Neural cell (in vitro differentiated cells): ENCODE results near the gene KLK10. TPM values are rescaled to one million over a fixed set of nuclear protein-coding genes. Genes with fewer than 3 reads are reported as not detected.

Source experiments
- H2AFZ ChIP-seq: fragments of 200-600, 300-800 bp; sonication (generic), shearing (Covaris generic); 2 replicates; pipeline ENCODE4 v1.6.0; 2014; ENCODE audit warnings: low read depth, mild to moderate bottlenecking, antibody characterized with exemption, low read length, moderate library complexity
- H3F3A ChIP-seq: fragments of 200-600 bp; shearing (Covaris generic); 2 replicates; pipeline ENCODE4 v1.6.1; 2016; ENCODE audit warnings: mild to moderate bottlenecking, moderate library complexity, mixed read lengths, antibody characterized with exemption, low read length; ENCODE audit not compliant: insufficient read depth, poor library complexity, severe bottlenecking
- H3K27ac ChIP-seq: fragments of 200-600, 300-800 bp; sonication (generic), shearing (Covaris generic); 2 replicates; pipeline ENCODE4 v1.5.1; 2014; ENCODE audit warnings: mild to moderate bottlenecking, low read length, moderate library complexity
- H3K27me3 ChIP-seq: fragments of 300-800, 200-600 bp; sonication (generic), shearing (Covaris generic); 2 replicates; pipeline ENCODE4 v1.6.0; 2014; ENCODE audit warnings: mild to moderate bottlenecking, low read depth, low read length, moderate library complexity; ENCODE audit not compliant: insufficient read depth
- H3K36me3 ChIP-seq: fragments of 300-800, 200-600 bp; sonication (generic), shearing (Covaris generic); 2 replicates; pipeline ENCODE4 v1.5.1; 2014; ENCODE audit warnings: mild to moderate bottlenecking, antibody characterized with exemption, low read length, moderate library complexity; ENCODE audit not compliant: insufficient read depth
- H3K4me2 ChIP-seq: fragments of 300-800, 200-600 bp; sonication (generic), shearing (Covaris generic); 2 replicates; pipeline ENCODE4 v1.6.0; 2014; ENCODE audit warnings: mild to moderate bottlenecking, low read length
- H3K4me3 ChIP-seq: fragments of 300-800, 200-600 bp; sonication (generic), shearing (Covaris generic); 2 replicates; pipeline ENCODE4 v1.5.1; 2014; ENCODE audit warnings: mild to moderate bottlenecking, low read length, moderate library complexity
- H3K79me2 ChIP-seq: fragments of 200-600 bp; shearing (Covaris generic); replicated peaks from 2 replicates; pipeline ENCODE4 v1.6.0; 2014; ENCODE audit warnings: mild to moderate bottlenecking, low read length, moderate library complexity; ENCODE audit not compliant: insufficient read depth
- H3K9ac ChIP-seq: fragments of 300-800, 200-600 bp; sonication (generic), shearing (Covaris generic); 2 replicates; pipeline ENCODE4 v1.6.1; 2016; ENCODE audit warnings: mild to moderate bottlenecking, low read length, mixed read lengths
- H3K9me2 ChIP-seq: fragments of 200-600 bp; shearing (Covaris generic); 2 replicates; pipeline ENCODE4 v1.6.1; 2016; ENCODE audit warnings: mild to moderate bottlenecking, low read length, mixed read lengths; ENCODE audit not compliant: insufficient read depth
- H3K9me3 ChIP-seq: fragments of 200-600, 300-800 bp; sonication (generic), shearing (Covaris generic); 2 replicates; pipeline ENCODE4 v1.6.1; 2016; ENCODE audit warnings: mild to moderate bottlenecking, mixed run types, low read length, moderate library complexity, mixed read lengths
- H4K20me1 ChIP-seq: fragments of 200-600 bp; shearing (Covaris generic); 2 replicates; pipeline ENCODE4 v1.6.1; 2016; ENCODE audit warnings: mild to moderate bottlenecking, mixed run types; ENCODE audit not compliant: insufficient read depth
- EP300 ChIP-seq: fragments of 450-650 bp; conservative IDR thresholded peaks from 2 replicates; pipeline ENCODE4 v1.6.1; 2014; ENCODE audit warnings: antibody characterized with exemption, mild to moderate bottlenecking, moderate library complexity; ENCODE audit not compliant: poor library complexity, severe bottlenecking
- EZH2 ChIP-seq: fragments of 200-600, 300-800 bp; shearing (Covaris generic), sonication (generic); IDR thresholded peaks from 2 replicates; pipeline ENCODE4 v1.6.1; 2014; ENCODE audit warnings: antibody characterized with exemption, low read length, borderline replicate concordance, mild to moderate bottlenecking; ENCODE audit not compliant: insufficient read depth, poor library complexity, severe bottlenecking
- MXI1 ChIP-seq: fragments of 450-650 bp; conservative IDR thresholded peaks from 2 replicates; pipeline ENCODE4 v1.6.1; 2014; ENCODE audit warnings: antibody characterized with exemption, mild to moderate bottlenecking; ENCODE audit not compliant: poor library complexity, severe bottlenecking
- POLR2AphosphoS5 ChIP-seq: IDR thresholded peaks from 2 replicates; pipeline ENCODE4 v1.6.1; 2012
- RAD21 ChIP-seq: fragments of 450-650 bp; conservative IDR thresholded peaks from 2 replicates; pipeline ENCODE4 v1.6.1; 2014; ENCODE audit warnings: antibody characterized with exemption, mild to moderate bottlenecking, moderate library complexity
- REST ChIP-seq: IDR thresholded peaks from 2 replicates; pipeline ENCODE4 v1.6.1; 2012; ENCODE audit warnings: borderline replicate concordance
- SMC3 ChIP-seq: fragments of 450-650 bp; conservative IDR thresholded peaks from 2 replicates; pipeline ENCODE4 v1.6.1; 2014; ENCODE audit warnings: antibody characterized with exemption, mild to moderate bottlenecking, moderate library complexity; ENCODE audit not compliant: poor library complexity
- TAF1 ChIP-seq: IDR thresholded peaks from 2 replicates; pipeline ENCODE4 v1.6.1; 2012; ENCODE audit warnings: low read depth
- polyA plus RNA-seq: library from polyadenylated mRNA; depleted of rRNA; stranded (reverse); fragments of >200 nt; gene quantifications from 2 replicates; pipeline ENCODE4 v1.2.3, GENCODE V29; 2014
- TF ChIP-seq, protein P1 (sequence below): fragments of 450-650 bp; IDR thresholded peaks from 2 replicates; pipeline ENCODE4 v1.5.1; 2014; ENCODE audit warnings: antibody characterized with exemption, mild to moderate bottlenecking, moderate library complexity; ENCODE audit not compliant: poor library complexity, severe bottlenecking

Gene KLK10
- polyA plus RNA-seq, 1 donor from 2014 or later: 0.73 TPM

DNA sequence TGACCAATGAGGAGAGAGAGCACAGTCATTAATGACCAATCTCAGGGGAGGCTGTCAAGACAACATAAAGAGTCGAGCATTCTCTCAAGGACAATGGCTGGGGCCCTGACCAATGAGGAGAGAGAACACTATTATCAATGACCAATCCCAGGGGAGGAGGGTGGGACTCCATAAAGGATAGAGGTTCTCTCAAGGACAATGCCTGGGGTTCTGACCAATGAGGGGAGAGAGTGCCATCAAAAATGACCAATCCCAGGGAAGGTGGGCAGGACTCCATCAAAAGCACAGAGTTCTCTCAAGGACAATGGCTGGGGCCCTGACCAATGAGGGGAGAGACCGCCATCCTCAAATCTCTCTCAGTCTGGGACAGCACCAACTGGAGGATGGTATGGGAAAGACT lies 10.2 kb upstream of the KLK10 start:
- Histone ChIP-seq H3K79me2 (no peaks in the 10 kb centered on the region), H2AFZ (no peak overlapping the region), H3K27ac (no peak overlapping the region), H3K4me2 (no peak overlapping the region), H3K4me3 (no peak overlapping the region), H3K9me2 (no peaks in the 10 kb centered on the region), H3F3A (no peaks in the 10 kb centered on the region), H4K20me1 (no peaks in the 10 kb centered on the region), H3K9me3 (no peaks in the 10 kb centered on the region), H3K27me3 (no peaks in the 10 kb centered on the region), H3K36me3 (no peaks in the 10 kb centered on the region), H3K9ac (no peak overlapping the region)
- TF ChIP-seq RAD21 (no peak), SMC3 (no peak), MXI1 (no peak), EP300 (no peak), POLR2AphosphoS5 (no peak), EZH2 (no peak), REST (no peak), TAF1 (no peak)
- TF ChIP-seq, protein P1, sequence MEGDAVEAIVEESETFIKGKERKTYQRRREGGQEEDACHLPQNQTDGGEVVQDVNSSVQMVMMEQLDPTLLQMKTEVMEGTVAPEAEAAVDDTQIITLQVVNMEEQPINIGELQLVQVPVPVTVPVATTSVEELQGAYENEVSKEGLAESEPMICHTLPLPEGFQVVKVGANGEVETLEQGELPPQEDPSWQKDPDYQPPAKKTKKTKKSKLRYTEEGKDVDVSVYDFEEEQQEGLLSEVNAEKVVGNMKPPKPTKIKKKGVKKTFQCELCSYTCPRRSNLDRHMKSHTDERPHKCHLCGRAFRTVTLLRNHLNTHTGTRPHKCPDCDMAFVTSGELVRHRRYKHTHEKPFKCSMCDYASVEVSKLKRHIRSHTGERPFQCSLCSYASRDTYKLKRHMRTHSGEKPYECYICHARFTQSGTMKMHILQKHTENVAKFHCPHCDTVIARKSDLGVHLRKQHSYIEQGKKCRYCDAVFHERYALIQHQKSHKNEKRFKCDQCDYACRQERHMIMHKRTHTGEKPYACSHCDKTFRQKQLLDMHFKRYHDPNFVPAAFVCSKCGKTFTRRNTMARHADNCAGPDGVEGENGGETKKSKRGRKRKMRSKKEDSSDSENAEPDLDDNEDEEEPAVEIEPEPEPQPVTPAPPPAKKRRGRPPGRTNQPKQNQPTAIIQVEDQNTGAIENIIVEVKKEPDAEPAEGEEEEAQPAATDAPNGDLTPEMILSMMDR: no peak

DNA sequence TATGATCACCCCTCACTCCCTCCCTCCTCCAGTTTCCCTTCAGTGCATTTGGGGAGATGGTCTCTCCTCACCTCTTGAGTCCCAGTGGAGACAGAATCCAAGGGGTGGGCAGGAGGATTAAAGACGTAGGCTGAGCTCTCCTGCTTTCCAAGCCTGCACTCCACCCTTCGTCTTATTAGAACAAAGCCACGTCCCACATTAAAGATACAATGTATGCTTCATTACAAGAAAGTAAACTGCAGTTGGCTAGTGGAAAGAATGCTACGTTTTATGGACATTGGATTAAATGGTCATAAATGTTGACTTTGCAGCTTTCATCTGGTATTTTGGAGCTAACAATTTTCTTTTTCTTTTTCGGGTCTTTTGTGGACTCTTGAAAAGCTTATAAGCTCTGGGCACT lies 8.4 kb upstream of the KLK10 start:
- Histone ChIP-seq H3K36me3 (no peaks in the 10 kb centered on the region), H3F3A (no peaks in the 10 kb centered on the region), H3K79me2 (no peaks in the 10 kb centered on the region), H3K27ac (no peak overlapping the region), H3K9ac (no peak overlapping the region), H2AFZ (no peak overlapping the region), H4K20me1 (no peaks in the 10 kb centered on the region), H3K4me2 (no peak overlapping the region), H3K9me3 (no peaks in the 10 kb centered on the region), H3K4me3 (no peak overlapping the region), H3K9me2 (no peaks in the 10 kb centered on the region), H3K27me3 (no peaks in the 10 kb centered on the region)
- no peak for TF ChIP-seq SMC3
- no peak for TF ChIP-seq EP300
- no peak for TF ChIP-seq EZH2
- TF ChIP-seq POLR2AphosphoS5: no peak
- TF ChIP-seq RAD21: no peak
